Right kidney (tissue), 1 donor: ENCODE results near the gene ALPP.
A peak's percentile ranks its signal among the peaks of the same experiment; 100 is the strongest.
"Not testable (repeated sequence)": the region's sequence is repeated elsewhere in the genome, so short reads cannot be mapped to it uniquely, and the experiment has no call there.

Source experiments
- DNase-seq: peaks from one replicate; pipeline ENCODE4 v3.0.0-alpha.2; 2016

ALPP gene

DNA sequence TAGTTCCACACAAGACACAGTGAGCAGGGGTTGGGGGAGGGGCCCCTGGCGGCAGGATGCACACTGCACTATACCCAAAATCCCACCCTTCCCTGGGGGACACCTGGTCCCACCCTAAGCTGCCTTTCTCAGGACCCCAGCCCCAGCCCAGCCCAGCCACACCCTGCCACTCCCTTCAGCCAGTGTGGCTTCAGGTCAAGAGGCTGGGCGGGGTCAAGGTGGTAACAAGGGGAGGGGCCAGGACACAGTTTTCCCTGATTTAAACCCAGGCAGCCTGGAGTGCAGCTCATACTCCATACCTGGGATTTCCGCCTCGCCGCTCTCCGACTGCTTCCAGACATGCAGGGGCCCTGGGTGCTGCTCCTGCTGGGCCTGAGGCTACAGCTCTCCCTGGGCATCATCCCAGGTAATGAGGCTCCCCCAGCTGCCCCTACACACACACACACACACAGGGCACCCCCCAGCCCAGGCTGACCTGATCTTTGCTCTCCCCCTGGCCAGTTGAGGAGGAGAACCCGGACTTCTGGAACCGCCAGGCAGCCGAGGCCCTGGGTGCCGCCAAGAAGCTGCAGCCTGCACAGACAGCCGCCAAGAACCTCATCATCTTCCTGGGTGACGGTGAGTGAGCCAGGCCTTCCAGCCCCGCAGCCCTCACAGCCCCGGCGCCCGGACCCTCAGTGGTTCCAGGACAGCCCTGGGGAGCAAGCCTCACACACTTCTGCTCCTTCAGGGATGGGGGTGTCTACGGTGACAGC is 28.2 kb downstream of the ALPP start, which contains the start of gene ALPG:
Gene ALPG (plus strand): TSS at position 289 of the 755 bp plus-strand sequence. CDS start 51 bp downstream, at position 340.
- DNase-seq, result no peak

DNA sequence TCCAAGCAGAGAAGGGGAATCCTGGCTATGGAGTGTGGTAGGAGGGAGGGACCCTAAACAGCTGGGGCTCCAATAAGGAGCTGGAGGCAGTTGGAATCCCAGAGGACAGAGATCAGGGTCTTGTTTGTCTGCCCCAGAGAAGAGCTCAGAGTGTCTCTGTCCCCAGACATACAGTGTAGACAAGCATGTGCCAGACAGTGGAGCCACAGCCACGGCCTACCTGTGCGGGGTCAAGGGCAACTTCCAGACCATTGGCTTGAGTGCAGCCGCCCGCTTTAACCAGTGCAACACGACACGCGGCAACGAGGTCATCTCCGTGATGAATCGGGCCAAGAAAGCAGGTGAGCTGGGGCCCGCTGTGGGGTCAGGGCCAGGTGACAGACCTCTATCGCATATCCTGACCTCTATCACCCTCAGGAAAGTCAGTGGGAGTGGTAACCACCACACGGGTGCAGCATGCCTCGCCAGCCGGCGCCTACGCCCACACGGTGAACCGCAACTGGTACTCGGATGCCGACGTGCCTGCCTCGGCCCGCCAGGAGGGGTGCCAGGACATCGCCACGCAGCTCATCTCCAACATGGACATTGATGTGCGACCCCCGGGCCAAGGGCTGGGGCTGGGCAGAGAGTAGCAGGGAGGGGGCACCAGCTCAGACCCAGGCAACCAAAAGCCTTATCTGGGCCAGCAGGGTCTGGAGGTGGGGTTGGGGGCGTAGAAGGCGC is 29.0 kb downstream of the ALPP start:
- DNase-seq, result not testable (repeated sequence)

DNA sequence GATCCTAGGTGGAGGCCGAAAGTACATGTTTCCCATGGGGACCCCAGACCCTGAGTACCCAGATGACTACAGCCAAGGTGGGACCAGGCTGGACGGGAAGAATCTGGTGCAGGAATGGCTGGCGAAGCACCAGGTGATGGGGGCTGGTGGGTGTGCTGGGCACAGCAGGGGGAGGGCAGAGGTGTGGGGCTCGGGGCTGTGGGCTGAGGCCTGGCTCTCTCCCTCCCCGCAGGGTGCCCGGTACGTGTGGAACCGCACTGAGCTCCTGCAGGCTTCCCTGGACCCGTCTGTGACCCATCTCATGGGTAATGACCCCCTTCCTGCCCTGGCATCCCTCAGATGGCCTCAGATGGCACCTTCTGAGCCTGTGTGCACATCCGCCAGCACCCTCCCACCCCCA is 29.7 kb downstream of the ALPP start:
- not testable (repeated sequence) for DNase-seq

- not testable (repeated sequence) for DNase-seq
Measured at GRCh38 chr2:232409617-232410016, 31.1 kb downstream of the ALPP start.

DNA sequence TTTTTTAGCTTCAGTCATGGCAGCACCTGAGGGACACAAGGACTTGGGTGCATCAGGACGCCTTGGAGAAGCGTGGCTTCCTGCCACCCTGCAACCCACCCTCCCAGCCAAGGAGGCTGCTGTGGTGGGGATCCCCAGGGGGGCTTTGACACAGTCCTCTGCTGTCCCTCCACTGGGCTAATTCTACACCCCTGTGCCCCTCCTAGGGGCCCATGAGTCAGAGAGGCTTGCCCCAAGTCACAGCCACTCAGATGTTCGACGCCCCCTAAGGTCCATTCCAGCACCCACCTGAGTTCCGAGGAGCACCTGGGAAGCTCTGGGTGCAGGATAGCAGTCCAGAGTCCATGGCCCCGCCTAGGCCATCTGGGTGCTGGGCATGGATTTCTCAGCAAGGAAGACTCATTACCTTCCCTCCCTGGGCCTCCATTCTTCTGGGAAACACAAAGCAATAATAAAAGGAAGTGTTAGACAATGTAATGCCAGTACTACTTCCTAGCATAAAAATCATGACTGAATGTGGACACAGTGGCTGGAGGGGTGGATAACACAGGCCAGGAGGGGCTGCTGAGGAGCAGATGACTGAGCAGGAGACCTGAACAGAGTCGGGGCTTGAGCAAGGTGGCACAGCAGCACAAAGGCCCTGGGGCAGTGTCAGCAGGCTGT is 31.8 kb downstream of the ALPP start:
- DNase-seq, result no peak

- no peak for DNase-seq
Measured at GRCh38 chr2:232411901-232412629, 33.5 kb downstream of the ALPP start.

DNA sequence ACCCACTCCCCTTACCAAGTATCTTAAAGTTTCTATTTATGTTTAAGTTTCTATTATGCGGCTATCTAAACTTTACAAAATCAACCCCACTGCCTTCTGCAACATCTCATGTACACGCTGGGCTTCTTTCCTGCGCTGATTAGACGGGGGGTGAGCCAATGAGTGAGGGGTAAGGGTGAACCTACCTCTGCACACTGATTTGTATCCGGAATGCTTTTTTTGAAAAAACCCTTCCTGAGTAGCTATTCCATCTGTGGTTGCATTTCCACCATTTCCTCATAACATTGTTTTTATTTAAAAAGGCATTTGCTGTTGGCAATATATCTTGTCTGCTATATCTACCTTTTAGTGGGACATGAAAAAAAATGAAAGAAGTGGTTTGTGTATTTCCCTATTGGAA is 34.4 kb downstream of the ALPP start:
- DNase-seq, result no peak

GRCh38 chr2:232415138-232415690 is 36.7 kb downstream of the ALPP start:
- DNase-seq, result no peak

GRCh38 chr2:232415736-232416520 is 37.4 kb downstream of the ALPP start:
- DNase-seq, result no peak

- no peak for DNase-seq
Measured at GRCh38 chr2:232416521-232417470, 38.2 kb downstream of the ALPP start.

DNA sequence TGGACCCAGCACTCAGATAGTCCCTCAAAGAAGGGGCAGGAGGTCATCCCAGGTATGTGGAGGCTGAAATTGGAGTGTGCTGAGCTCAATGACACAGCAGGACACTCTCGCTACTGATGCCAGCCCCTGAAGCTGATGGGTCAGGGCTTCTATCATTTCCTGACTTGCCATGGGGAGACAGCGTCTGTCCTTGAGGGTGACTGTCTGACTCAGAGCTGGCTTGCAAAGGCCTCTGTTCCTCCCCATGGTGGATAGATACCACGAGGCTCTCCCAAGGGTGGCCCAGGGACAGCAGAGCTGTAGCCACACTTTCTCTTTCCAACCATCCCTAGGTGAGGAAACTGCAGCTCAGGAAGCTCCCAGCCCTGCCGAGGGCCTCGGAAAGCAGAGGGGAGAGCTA is 38.9 kb downstream of the ALPP start:
- no peak for DNase-seq

- DNase-seq, result no peak
Measured at GRCh38 chr2:232418056-232418455, 39.5 kb downstream of the ALPP start.

DNA sequence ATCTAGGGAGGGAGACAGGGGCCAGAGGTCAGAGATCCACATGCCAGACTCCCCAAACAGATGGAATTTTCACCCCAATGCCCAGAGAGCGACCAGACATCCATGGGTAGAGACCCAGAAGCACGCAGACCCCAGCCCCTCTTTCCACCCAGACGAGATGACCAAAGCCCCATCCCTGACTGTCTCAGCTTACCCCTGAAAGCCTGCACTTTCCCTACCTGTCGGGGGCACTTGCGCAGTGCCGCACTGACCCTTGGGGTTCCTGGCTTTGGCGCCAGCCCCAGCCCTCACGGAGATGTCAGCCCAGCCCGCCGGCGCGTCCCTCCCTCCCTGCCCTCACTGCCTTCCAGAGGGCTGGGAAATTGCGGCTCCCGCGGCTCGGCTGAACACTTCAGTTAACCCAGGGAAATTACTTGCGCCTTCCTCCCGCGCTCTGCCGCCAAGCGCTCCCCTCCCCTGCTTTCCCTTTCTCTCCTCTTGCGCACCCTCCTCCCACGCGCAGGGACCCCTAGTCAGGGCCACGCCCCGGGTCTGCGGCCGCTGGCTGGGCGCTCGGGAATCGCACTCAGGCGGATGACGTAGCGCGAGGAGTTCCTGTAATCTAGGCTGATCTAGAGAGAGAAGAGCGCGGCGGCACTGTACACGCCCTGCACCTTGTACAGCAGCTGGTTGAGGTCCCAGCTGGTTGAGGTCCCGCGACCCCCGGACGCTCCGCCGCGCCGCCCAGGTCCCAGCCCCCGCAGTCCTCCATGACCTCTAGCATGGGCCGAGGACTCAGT is 40.1 kb downstream of the ALPP start:
- peak; percentile 71 for DNase-seq

- DNase-seq, result peak; percentile 66
Measured at GRCh38 chr2:232419245-232420072, 40.9 kb downstream of the ALPP start.

DNA sequence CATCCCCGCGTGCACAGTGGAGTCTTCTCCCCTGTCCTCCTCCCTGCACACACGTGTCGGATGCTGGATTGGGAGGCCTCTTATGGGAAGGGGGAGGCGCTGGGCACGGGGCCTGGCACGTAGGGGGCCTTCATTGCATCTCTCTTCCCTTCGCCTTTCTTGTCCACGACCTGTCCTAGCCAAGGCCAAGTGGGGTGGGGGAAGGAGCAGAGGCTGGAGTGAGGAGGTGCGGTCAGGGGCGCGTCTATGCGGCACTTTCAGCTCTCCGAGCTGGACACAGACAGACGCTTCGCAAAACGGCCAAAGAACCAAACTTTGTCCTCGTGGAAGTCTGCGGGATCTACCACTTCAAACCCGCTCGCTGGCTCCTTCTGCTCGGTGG is 41.5 kb downstream of the ALPP start:
- DNase-seq, result no peak

- peak; percentile 82 for DNase-seq
Measured at GRCh38 chr2:232420463-232421188, 42.1 kb downstream of the ALPP start.

GRCh38 chr2:232421189-232421785 is 42.7 kb downstream of the ALPP start:
- DNase-seq, result no peak
